ENCODE data around the gene PRMT7.

DNA sequence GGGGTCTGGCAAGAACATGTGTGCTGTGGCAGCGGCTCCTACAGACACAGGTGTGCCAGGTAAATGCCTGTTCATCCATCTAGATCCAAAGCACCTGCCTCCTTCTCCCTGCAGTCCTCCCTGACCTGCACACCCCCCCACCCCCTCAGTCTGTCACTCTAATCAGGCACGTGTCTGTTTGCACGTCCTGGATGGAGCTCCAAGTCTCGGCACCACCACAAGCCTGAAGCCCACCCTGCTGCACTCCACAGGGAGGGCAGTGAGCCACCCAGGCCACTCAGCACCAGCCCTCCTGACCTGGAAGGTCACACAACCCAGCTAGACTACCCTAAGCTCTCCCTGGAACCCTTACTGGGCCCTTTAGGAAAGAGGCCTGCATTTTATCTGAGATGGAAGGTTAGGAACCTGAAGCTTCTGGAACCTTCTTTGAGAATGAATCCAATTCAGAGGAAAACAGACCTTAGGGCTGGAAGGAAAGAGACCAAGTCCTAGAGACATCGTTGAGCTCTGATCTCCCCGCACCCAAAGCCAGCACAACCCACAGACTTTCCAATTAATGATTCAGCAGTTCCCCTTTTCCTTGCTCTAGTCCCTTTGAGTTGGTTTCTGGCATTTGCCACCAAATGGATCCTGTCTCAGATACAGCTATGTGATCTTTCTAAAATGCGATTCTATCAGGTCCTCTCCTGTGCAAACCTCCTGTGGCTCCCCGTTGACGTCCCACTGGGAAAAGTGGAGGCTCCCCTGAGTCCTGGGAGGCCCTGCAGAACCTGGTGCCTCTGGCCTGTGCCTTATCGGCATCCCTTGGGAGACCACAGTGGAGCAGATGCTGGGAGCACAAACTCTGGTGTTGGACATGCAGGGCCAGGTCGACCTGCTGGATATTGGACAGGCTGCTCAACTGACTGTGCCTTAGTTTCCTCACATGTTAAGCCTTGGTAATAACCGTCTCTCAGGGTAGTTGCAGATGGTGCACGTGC, 67.9 kb downstream of the PRMT7 start:
- no peak for TF ChIP-seq CTCF (IDR thresholded peaks at IDR 0.05; ENCODE audit: insufficient read depth, low read length, poor library complexity, severe bottlenecking)
- TF ChIP-seq EZH2phosphoT487 (conservative IDR thresholded peaks at IDR 0.05; ENCODE audit: low read length), result no peak
